Large intestine (tissue), 3 donors: Measurements from ENCODE around the gene NOS3. TPM values are rescaled to one million over a fixed set of nuclear protein-coding genes. Genes with fewer than 3 reads are reported as not detected.

Source experiments
- DNase-seq, 2 donors: peaks; one replicate each; pipeline versions ENCODE4 v3.0.0 to v3.0.0-alpha.2; 2013
- H3K27ac ChIP-seq: one replicate; pipeline ENCODE4 v1.5.1; 2013; ENCODE audit warnings: low read length
- H3K27me3 ChIP-seq: 2 replicates; pipeline ENCODE4 v1.6.1; 2013; ENCODE audit warnings: low read length; ENCODE audit not compliant: control insufficient read depth, insufficient read depth
- H3K36me3 ChIP-seq: 2 replicates; pipeline ENCODE4 v1.6.1; 2013; ENCODE audit warnings: low read length; ENCODE audit not compliant: control insufficient read depth, insufficient read depth
- H3K4me1 ChIP-seq: one replicate; pipeline ENCODE4 v1.6.1; 2013; ENCODE audit warnings: low read length; ENCODE audit not compliant: control insufficient read depth, insufficient read depth
- H3K4me3 ChIP-seq: one replicate; pipeline ENCODE4 v1.5.1; 2013; ENCODE audit warnings: low read length
- H3K9me3 ChIP-seq: one replicate; pipeline ENCODE4 v1.6.1; 2013; ENCODE audit warnings: mild to moderate bottlenecking, low read depth, low read length, moderate library complexity; ENCODE audit not compliant: control insufficient read depth
- WGBS: methylation state at CpG from one replicate; pipeline ENCODE4 v1.1.5; 2013; ENCODE audit warnings: low lambda C conversion rate; ENCODE audit not compliant: insufficient coverage; 5-methylcytosine and 5-hydroxymethylcytosine counted together
- polyA plus RNA-seq: library from polyadenylated mRNA; unstranded; fragments of 120-200 nt; gene quantifications from one replicate; pipeline ENCODE4 v1.2.1, GENCODE V29; 2013

The NOS3 gene
- polyA plus RNA-seq, 1 donor = 10.3 TPM

- Histone ChIP-seq H3K4me3 (no peak overlapping the region), H3K27me3 (no peaks in the 10 kb centered on the region), H3K9me3 (peaks cover 4% of the 10 kb centered on the region), H3K27ac (no peak overlapping the region), H3K4me1 (peaks cover 24% of the 10 kb centered on the region), H3K36me3 (no peaks in the 10 kb centered on the region)
- no CpG with 5 or more reads among the region's 19 CpGs for WGBS
- no peak for DNase-seq
These were observed 4.2 kb downstream of the NOS3 start for GRCh38 chr7:150994838-150995510.

GRCh38 chr7:150996376-150997074 lies 5.7 kb downstream of the NOS3 start:
- no peaks in the 10 kb centered on the region for H3K36me3 ChIP-seq
- peak overlapping the region; percentile 51 for H3K27ac ChIP-seq
- peaks cover 24% of the 10 kb centered on the region for H3K4me1 ChIP-seq
- H3K4me3 ChIP-seq = no peak overlapping the region
- DNase-seq = peak in 1 of 2 donors; percentile 75
- H3K27me3 ChIP-seq = no peaks in the 10 kb centered on the region
- no CpG with 5 or more reads among the region's 31 CpGs for WGBS
- no peaks in the 10 kb centered on the region for H3K9me3 ChIP-seq

GRCh38 chr7:150997075-150997511 lies 6.3 kb downstream of the NOS3 start:
- peaks cover 24% of the 10 kb centered on the region for H3K4me1 ChIP-seq
- peak overlapping the region; percentile 51 for H3K27ac ChIP-seq
- no peak for DNase-seq
- H3K27me3 ChIP-seq = no peaks in the 10 kb centered on the region
- no peak overlapping the region for H3K4me3 ChIP-seq
- no peaks in the 10 kb centered on the region for H3K36me3 ChIP-seq
- WGBS = no CpG with 5 or more reads among the region's 8 CpGs
- no peaks in the 10 kb centered on the region for H3K9me3 ChIP-seq

GRCh38 chr7:150997817-150998216 lies 7.0 kb downstream of the NOS3 start:
- DNase-seq = no peak
- WGBS = no CpG with 5 or more reads among the region's 5 CpGs

GRCh38 chr7:150998341-150998740 lies 7.5 kb downstream of the NOS3 start:
- Histone ChIP-seq H3K27ac (no peak overlapping the region), H3K4me1 (peaks cover 24% of the 10 kb centered on the region), H3K9me3 (no peaks in the 10 kb centered on the region), H3K27me3 (no peaks in the 10 kb centered on the region), H3K4me3 (no peak overlapping the region), H3K36me3 (no peaks in the 10 kb centered on the region)
- DNase-seq = no peak
- WGBS = no CpG with 5 or more reads among the region's 20 CpGs

More at GRCh38 chr7:150997817-150998216, 7.0 kb downstream of the NOS3 start:
- Histone ChIP-seq H3K27ac (no peak overlapping the region), H3K4me3 (no peak overlapping the region), H3K36me3 (no peaks in the 10 kb centered on the region), H3K27me3 (no peaks in the 10 kb centered on the region), H3K4me1 (peaks cover 24% of the 10 kb centered on the region), H3K9me3 (no peaks in the 10 kb centered on the region)

- no CpG with 5 or more reads among the region's 12 CpGs for WGBS
- Histone ChIP-seq H3K27ac (no peak overlapping the region), H3K4me3 (no peak overlapping the region), H3K9me3 (no peaks in the 10 kb centered on the region), H3K36me3 (no peaks in the 10 kb centered on the region), H3K4me1 (peaks cover 24% of the 10 kb centered on the region), H3K27me3 (no peaks in the 10 kb centered on the region)
- no peak for DNase-seq
These were observed 8.2 kb downstream of the NOS3 start for GRCh38 chr7:150999001-150999400.

- no peak for DNase-seq
These were observed 8.8 kb downstream of the NOS3 start for GRCh38 chr7:150999497-151000230.

GRCh38 chr7:151000897-151001495 lies 10.2 kb downstream of the NOS3 start:
- Histone ChIP-seq H3K4me1 (peaks cover 16% of the 10 kb centered on the region), H3K27me3 (no peaks in the 10 kb centered on the region), H3K36me3 (no peaks in the 10 kb centered on the region), H3K9me3 (no peaks in the 10 kb centered on the region), H3K4me3 (no peak overlapping the region), H3K27ac (no peak overlapping the region)
- no peak for DNase-seq
- WGBS = no CpG with 5 or more reads among the region's 13 CpGs

More at GRCh38 chr7:150999497-151000230, 8.8 kb downstream of the NOS3 start:
- Histone ChIP-seq H3K4me3 (no peak overlapping the region), H3K27me3 (no peaks in the 10 kb centered on the region), H3K4me1 (peaks cover 20% of the 10 kb centered on the region), H3K36me3 (no peaks in the 10 kb centered on the region), H3K27ac (no peak overlapping the region), H3K9me3 (no peaks in the 10 kb centered on the region)
- no CpG with 5 or more reads among the region's 5 CpGs for WGBS

- peaks cover 12% of the 10 kb centered on the region for H3K4me1 ChIP-seq
- 100% methylated on average over 2 of the region's 16 CpGs for whole genome bisulfite sequencing
- no peaks in the 10 kb centered on the region for H3K36me3 ChIP-seq
- H3K27ac ChIP-seq = no peak overlapping the region
- no peak overlapping the region for H3K4me3 ChIP-seq
- no peak for DNase-seq
- H3K9me3 ChIP-seq = no peaks in the 10 kb centered on the region
- no peaks in the 10 kb centered on the region for H3K27me3 ChIP-seq
These were observed 10.7 kb downstream of the NOS3 start for GRCh38 chr7:151001546-151001945.

- DNase-seq = no peak
- Histone ChIP-seq H3K4me1 (peaks cover 6% of the 10 kb centered on the region), H3K36me3 (no peaks in the 10 kb centered on the region), H3K9me3 (peaks cover 3% of the 10 kb centered on the region), H3K27ac (no peak overlapping the region), H3K27me3 (no peaks in the 10 kb centered on the region), H3K4me3 (no peak overlapping the region)
- WGBS = 60% methylated on average over 1 of the region's 12 CpGs
These were observed 12.8 kb downstream of the NOS3 start for GRCh38 chr7:151003572-151003971.
